Body of pancreas (tissue), 4 donors: ENCODE data around the gene MAPK8IP3.

Experiments
- CTCF ChIP-seq, 7 experiments: fragments of 450-650 bp in 4 of 7; fragments of 200-600 bp in 3 of 7; sonication (generic) in 3 of 7; IDR thresholded peaks; one replicate each; pipeline ENCODE4 v1.5.1; 2016 to 2019; ENCODE audit warnings: antibody characterized with exemption in 7 of 7
- POLR2A ChIP-seq, 3 donors: fragments of 450-650 bp; IDR thresholded peaks; one replicate each; pipeline ENCODE4 v1.6.1; 2016; ENCODE audit warnings: antibody characterized with exemption in 3 of 3, mild to moderate bottlenecking in 2 of 3

GRCh38 chr16:1761751-1762150 is 55.8 kb downstream of the MAPK8IP3 start:
- TF ChIP-seq CTCF (IDR thresholded peaks at IDR 0.05) (no peak), POLR2A (IDR thresholded peaks at IDR 0.05) (no peak)
